Adipose tissue (tissue), 3 donors: ENCODE measurements around the gene CASKIN1. TPM values are rescaled to one million over a fixed set of nuclear protein-coding genes. Genes with fewer than 3 reads are reported as not detected.
"Not testable (repeated sequence)": the region's sequence is repeated elsewhere in the genome, so short reads cannot be mapped to it uniquely, and the experiment has no call there.

Experiments
- H3K27ac ChIP-seq: one replicate; pipeline ENCODE4 v1.5.1; 2013; ENCODE audit warnings: low read depth, low read length
- WGBS, 3 donors: extraction: QIAGEN DNeasy Blood & Tissue Kit; methylation state at CpG; one replicate each; pipeline ENCODE4 v1.1.7; 2013; 5-methylcytosine and 5-hydroxymethylcytosine counted together
- polyA plus RNA-seq, 3 donors: library from polyadenylated mRNA; stranded (reverse); fragments of 200-250 nt; gene quantifications; one replicate each; pipeline ENCODE4 v1.2.3, GENCODE V29; 2013
- donor health status: healthy with polysubstance abuse.
- donor health status: Bipolar disorder and iron deficiency.
- donor health status: healthy.

Gene CASKIN1
- polyA plus RNA-seq, 3 donors, result 0.22 to 0.35 (median 0.30) TPM

GRCh38 chr16:2129890-2130447 lies 66.4 kb downstream of the CASKIN1 start:
- WGBS, 3 donors, result 71 to 81% (median 74%) methylated on average over 21 to 22 of the region's 22 CpGs

GRCh38 chr16:2129251-2129650 lies 67.2 kb downstream of the CASKIN1 start:
- H3K27ac ChIP-seq, result not testable (repeated sequence)
- WGBS, 3 donors, result 64 to 74% (median 72%) methylated on average over 9 of the region's 11 CpGs

More at GRCh38 chr16:2129890-2130447, 66.4 kb downstream of the CASKIN1 start:
- H3K27ac ChIP-seq, result not testable (repeated sequence)

GRCh38 chr16:2127630-2128280 lies 68.7 kb downstream of the CASKIN1 start:
- not testable (repeated sequence) for H3K27ac ChIP-seq
- WGBS, 3 donors, result 26 to 54% (median 43%) methylated on average over 3 of the region's 3 CpGs

Other genes with a start within 250 kb of the CASKIN1 start
- gene RPL3L, start 241.9 kb downstream of the CASKIN1 start, polyA plus RNA-seq, result 1 to 10 TPM in 1 of 3 donors, under 1 TPM in 1, not detected in 1; 0.03 to 1.2 TPM
- 100 to 1,000 TPM; 146 to 274 (median 190) TPM for gene NDUFB10, start 237.1 kb downstream of the CASKIN1 start, polyA plus RNA-seq
- 1,000 to 10,000 TPM; 3,105 to 3,328 (median 3,324) TPM for gene RPS2, start 231.8 kb downstream of the CASKIN1 start, polyA plus RNA-seq
- under 1 TPM in 1 of 3 donors, not detected in 2; 0.13 TPM for gene RNF151, start 229.7 kb downstream of the CASKIN1 start, polyA plus RNA-seq
- gene TBL3, start 224.6 kb downstream of the CASKIN1 start, polyA plus RNA-seq, result 10 to 100 TPM; 30.5 to 41.8 (median 41.6) TPM
- gene NOXO1, start 215.1 kb downstream of the CASKIN1 start, polyA plus RNA-seq, result under 1 TPM in 2 of 3 donors, not detected in 1; 0.15 to 0.67 TPM
- 10 to 100 TPM; 21.0 to 40.4 (median 30.8) TPM for gene GFER, start 212.4 kb downstream of the CASKIN1 start, polyA plus RNA-seq
- under 1 TPM in 2 of 3 donors, not detected in 1; 0.24 to 0.43 TPM for gene SYNGR3, start 206.6 kb downstream of the CASKIN1 start, polyA plus RNA-seq
- gene ZNF598, start 186.8 kb downstream of the CASKIN1 start, polyA plus RNA-seq, result 10 to 100 TPM; 24.1 to 45.6 (median 42.5) TPM
- gene NPW, start 176.8 kb downstream of the CASKIN1 start, polyA plus RNA-seq, result under 1 TPM in 2 of 3 donors, not detected in 1; 0.54 to 0.68 TPM
- 100 to 1,000 TPM in 2 of 3 donors, 10 to 100 TPM in 1; 28.8 to 317 (median 232) TPM for gene NHERF2, start 169.7 kb downstream of the CASKIN1 start, polyA plus RNA-seq
- 10 to 100 TPM; 12.1 to 23.3 (median 14.5) TPM for gene NTHL1, start 148.8 kb downstream of the CASKIN1 start, polyA plus RNA-seq
- gene TSC2, start 148.6 kb downstream of the CASKIN1 start, polyA plus RNA-seq, result 10 to 100 TPM; 39.6 to 60.5 (median 46.8) TPM
- gene PKD1, start 60.7 kb downstream of the CASKIN1 start, polyA plus RNA-seq, result 10 to 100 TPM; 36.9 to 89.6 (median 83.7) TPM
- 10 to 100 TPM in 1 of 3 donors, 1 to 10 TPM in 2; 1.4 to 24.8 (median 1.9) TPM for gene RAB26, start 48.0 kb downstream of the CASKIN1 start, polyA plus RNA-seq
- 10 to 100 TPM; 24.3 to 42.1 (median 42.0) TPM for gene TRAF7, start 40.8 kb downstream of the CASKIN1 start, polyA plus RNA-seq
- gene MLST8, start 8.8 kb upstream of the CASKIN1 start, polyA plus RNA-seq, result 10 to 100 TPM; 53.8 to 56.0 (median 53.9) TPM
- gene BRICD5, start 14.3 kb upstream of the CASKIN1 start, polyA plus RNA-seq, result 1 to 10 TPM; 3.3 to 9.9 (median 9.2) TPM
- gene PGP, start 18.2 kb upstream of the CASKIN1 start, polyA plus RNA-seq, result 10 to 100 TPM in 2 of 3 donors, 1 to 10 TPM in 1; 3.8 to 12.6 (median 10.7) TPM
- 10 to 100 TPM; 11.6 to 19.3 (median 16.1) TPM for gene E4F1, start 27.0 kb upstream of the CASKIN1 start, polyA plus RNA-seq
- under 1 TPM; 0.41 to 0.45 (median 0.45) TPM for gene DNASE1L2, start 39.8 kb upstream of the CASKIN1 start, polyA plus RNA-seq
- 100 to 1,000 TPM in 1 of 3 donors, 10 to 100 TPM in 2; 56.0 to 126 (median 72.3) TPM for gene ECI1, start 55.0 kb upstream of the CASKIN1 start, polyA plus RNA-seq
- gene RNPS1, start 71.5 kb upstream of the CASKIN1 start, polyA plus RNA-seq, result 100 to 1,000 TPM in 2 of 3 donors, 10 to 100 TPM in 1; 69.8 to 138 (median 102) TPM
- 10 to 100 TPM in 1 of 3 donors, 1 to 10 TPM in 2; 6.8 to 11.6 (median 8.0) TPM for gene ABCA3, start 144.1 kb upstream of the CASKIN1 start, polyA plus RNA-seq
- gene CCNF, start 232.8 kb upstream of the CASKIN1 start, polyA plus RNA-seq, result 1 to 10 TPM; 1.0 to 1.4 (median 1.4) TPM